ENCODE data around the gene SLC25A19. TPM values are rescaled to one million over a fixed set of nuclear protein-coding genes. Genes with fewer than 3 reads are reported as not detected.
A peak's percentile ranks its signal among the peaks of the same experiment; 100 is the strongest.

SLC25A19 gene
- total and polyA plus RNA-seq, 10 of the 15 experiments (the other 5 are each of a cell fraction or from before 2014, with no cell fraction given), result 32.9 to 91.6 (median 53.7) TPM

DNA sequence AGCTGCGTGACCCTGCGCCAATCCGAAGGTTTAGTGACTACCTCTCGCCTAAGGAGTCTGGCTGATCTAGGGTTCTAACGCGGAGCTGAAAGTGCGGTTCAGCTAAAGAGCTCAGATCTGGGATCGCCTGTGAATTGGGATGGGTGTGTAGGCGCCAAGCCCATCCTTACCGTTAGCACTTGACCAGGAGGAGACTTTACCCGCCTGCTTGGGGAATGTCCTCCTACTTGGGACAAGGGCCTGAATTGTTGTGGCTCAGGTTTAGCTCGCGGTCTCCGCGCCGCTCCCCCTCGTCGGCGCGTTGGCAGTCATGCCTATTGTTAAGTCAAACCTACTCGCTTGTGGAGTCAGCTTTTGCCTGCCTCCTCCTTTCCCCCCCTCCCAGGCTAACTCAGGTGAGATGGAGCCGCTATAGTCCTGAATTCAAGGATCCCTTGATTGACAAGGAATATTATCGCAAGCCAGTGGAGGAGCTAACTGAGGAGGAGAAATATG, 27.1 kb downstream of the SLC25A19 start (continued):
- TF ChIP-seq, protein P1, sequence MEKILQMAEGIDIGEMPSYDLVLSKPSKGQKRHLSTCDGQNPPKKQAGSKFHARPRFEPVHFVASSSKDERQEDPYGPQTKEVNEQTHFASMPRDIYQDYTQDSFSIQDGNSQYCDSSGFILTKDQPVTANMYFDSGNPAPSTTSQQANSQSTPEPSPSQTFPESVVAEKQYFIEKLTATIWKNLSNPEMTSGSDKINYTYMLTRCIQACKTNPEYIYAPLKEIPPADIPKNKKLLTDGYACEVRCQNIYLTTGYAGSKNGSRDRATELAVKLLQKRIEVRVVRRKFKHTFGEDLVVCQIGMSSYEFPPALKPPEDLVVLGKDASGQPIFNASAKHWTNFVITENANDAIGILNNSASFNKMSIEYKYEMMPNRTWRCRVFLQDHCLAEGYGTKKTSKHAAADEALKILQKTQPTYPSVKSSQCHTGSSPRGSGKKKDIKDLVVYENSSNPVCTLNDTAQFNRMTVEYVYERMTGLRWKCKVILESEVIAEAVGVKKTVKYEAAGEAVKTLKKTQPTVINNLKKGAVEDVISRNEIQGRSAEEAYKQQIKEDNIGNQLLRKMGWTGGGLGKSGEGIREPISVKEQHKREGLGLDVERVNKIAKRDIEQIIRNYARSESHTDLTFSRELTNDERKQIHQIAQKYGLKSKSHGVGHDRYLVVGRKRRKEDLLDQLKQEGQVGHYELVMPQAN (conservative IDR thresholded peaks at IDR 0.05), result no peak
- TF ChIP-seq, protein P2, sequence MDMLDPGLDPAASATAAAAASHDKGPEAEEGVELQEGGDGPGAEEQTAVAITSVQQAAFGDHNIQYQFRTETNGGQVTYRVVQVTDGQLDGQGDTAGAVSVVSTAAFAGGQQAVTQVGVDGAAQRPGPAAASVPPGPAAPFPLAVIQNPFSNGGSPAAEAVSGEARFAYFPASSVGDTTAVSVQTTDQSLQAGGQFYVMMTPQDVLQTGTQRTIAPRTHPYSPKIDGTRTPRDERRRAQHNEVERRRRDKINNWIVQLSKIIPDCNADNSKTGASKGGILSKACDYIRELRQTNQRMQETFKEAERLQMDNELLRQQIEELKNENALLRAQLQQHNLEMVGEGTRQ (IDR thresholded peaks at IDR 0.05; ENCODE audit: borderline replicate concordance, low read depth, low read length), result no peak
- TF ChIP-seq, protein P3, sequence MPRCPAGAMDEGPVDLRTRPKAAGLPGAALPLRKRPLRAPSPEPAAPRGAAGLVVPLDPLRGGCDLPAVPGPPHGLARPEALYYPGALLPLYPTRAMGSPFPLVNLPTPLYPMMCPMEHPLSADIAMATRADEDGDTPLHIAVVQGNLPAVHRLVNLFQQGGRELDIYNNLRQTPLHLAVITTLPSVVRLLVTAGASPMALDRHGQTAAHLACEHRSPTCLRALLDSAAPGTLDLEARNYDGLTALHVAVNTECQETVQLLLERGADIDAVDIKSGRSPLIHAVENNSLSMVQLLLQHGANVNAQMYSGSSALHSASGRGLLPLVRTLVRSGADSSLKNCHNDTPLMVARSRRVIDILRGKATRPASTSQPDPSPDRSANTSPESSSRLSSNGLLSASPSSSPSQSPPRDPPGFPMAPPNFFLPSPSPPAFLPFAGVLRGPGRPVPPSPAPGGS (IDR thresholded peaks at IDR 0.05; ENCODE audit: borderline replicate concordance, insufficient read depth, low read depth, low read length, poor library complexity, severe bottlenecking), result no peak

DNA sequence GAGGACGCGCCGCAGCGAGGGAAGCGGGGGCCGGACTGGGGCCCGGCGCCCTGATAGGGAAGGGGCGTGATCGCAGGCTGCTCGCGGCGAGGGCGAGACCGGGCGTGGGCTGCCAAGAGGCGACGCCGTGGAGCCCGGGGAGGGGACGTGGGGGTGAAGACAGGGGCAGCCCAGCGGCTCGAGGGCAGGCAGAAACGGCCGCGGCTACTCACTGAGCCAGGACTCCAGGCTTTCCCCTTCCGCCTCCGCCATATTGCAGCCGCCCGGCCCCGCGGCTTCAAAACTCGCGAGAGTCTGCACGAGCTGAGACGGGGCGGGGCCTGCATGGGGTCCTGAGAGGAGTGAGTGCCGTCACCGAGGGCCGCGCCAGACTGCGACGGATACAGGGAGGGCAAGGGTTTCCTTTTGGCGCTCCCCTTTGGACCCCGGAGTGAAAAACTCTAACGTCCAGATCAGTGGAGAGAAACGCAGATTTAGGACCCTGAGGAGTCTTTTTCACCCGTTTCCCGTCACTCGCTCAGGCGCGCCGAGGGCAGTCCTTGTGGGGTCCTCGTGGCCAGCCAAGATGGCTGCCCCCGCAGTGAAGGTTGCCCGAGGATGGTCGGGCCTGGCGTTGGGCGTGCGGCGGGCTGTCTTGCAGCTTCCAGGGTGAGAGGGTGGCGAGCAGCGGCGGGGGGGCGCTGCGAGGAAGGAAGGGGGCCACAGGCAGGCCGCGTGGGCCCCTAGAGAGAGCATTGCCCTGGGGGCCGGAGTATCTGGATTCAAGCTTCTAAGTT, 27.7 kb downstream of the SLC25A19 start, which contains the start of the genes GGA3 and MRPS7:
Gene GGA3 (minus strand): TSS at position 271 of the 776 bp plus-strand sequence. CDS start 19 bp downstream, at position 252.
Gene MRPS7 (plus strand): TSS at position 544 of the 776 bp plus-strand sequence. CDS start 22 bp downstream, at position 566.
- in situ Hi-C loops (cut with MboI), result no loop called here
- under 1% methylated on average over 53 of the region's 69 CpGs for WGBS (ENCODE audit: insufficient coverage, insufficient replicate concordance, low lambda C conversion rate, missing lambda C conversion rate)
- CTCF ChIA-PET, result interaction anchor here (0.5 to 4.8 kb wide), 17 partner anchors 10 to 373 kb away, joined by 3 to 58 read pairs (median 4); partner anchors contain the start of genes MIF4GD, SLC25A19 and TMEM94
- Histone ChIP-seq H3K27me3 (replicated peaks in 1 of 2; ENCODE audit: control insufficient read depth in 2 of 2, insufficient read depth in 2 of 2, low read length in 1 of 2) (no peaks in the 10 kb centered on the region), H3K27ac (ENCODE audit: control insufficient read depth, insufficient read depth) (peak within 1 kb of the TSS; percentile 99), H3K4me2 (ENCODE audit: control insufficient read depth, insufficient read depth) (peak within 1 kb of the TSS; percentile 95), H3K9me3 (replicated peaks; ENCODE audit: control insufficient read depth, insufficient read depth, low read length) (no peaks in the 10 kb centered on the region), H4K20me1 (ENCODE audit: control insufficient read depth, insufficient read depth) (no peaks in the 10 kb centered on the region), H3K4me1 (ENCODE audit: control insufficient read depth, insufficient read depth, low read length) (peaks cover 9% of the 10 kb centered on the region), H3K79me2 (ENCODE audit: control insufficient read depth, insufficient read depth, low read length) (peaks cover 55% of the 10 kb centered on the region), H3K4me3 (peak within 1 kb of the TSS; percentile 86), H2AFZ (ENCODE audit: control insufficient read depth, low read depth, low read length) (peak within 1 kb of the TSS; percentile 97), H3K36me3 (ENCODE audit: control insufficient read depth in 2 of 2, insufficient read depth in 2 of 2, low read length in 1 of 2) (peaks cover 6 to 10% of the 10 kb centered on the region in 2 experiments), H3K9ac (ENCODE audit: control insufficient read depth, insufficient read depth, low read length) (peak within 1 kb of the TSS; percentile 100)
- BruUV-seq (replicated peaks), result no TSS peak
- FAIRE-seq (peak; percentile 85), ATAC-seq (peak; percentile 96), DNase-seq (ENCODE audit: low read depth, low spot score) (peak; percentile 75)
- SMC1A ChIA-PET (ENCODE audit: uncharacterized antibody, unreplicated experiment), result interaction anchor here (0.8 to 5.0 kb wide), 16 partner anchors 9 to 151 kb away, joined by 3 to 62 read pairs (median 4); partner anchors contain the start of genes GRB2, MIF4GD, NUP85 and SLC25A19
- RAD21 ChIA-PET (ENCODE audit: unreplicated experiment), result interaction anchor here (0.7 to 3.5 kb wide), 12 partner anchors 10 to 300 kb away, joined by 3 to 43 read pairs (median 4); partner anchors contain the start of genes GRB2, MIF4GD, NUP85 and SLC25A19
- intact Hi-C loops (cut with micrococcal nuclease; ENCODE audit: unreplicated experiment), result loop anchor here (10.0 kb wide), 1 partner anchor 253 kb away; the partner anchor contains the start of genes CASKIN2 and TSEN54
- POLR2A ChIA-PET, result interaction anchor here (0.5 to 4.8 kb wide), 12 partner anchors 10 to 427 kb away, joined by 3 to 81 read pairs (median 5); partner anchors contain the start of genes ARMC7, MIF4GD and SLC25A19
- peak; percentile 95 for TF ChIP-seq CBFB (IDR thresholded peaks at IDR 0.05; ENCODE audit: low read depth)
- no peak for TF ChIP-seq RAD21 (IDR thresholded peaks at IDR 0.05; ENCODE audit: insufficient read depth, low read depth, low read length)
- TF ChIP-seq CREM (IDR thresholded peaks at IDR 0.05; ENCODE audit: low read depth), result peak; percentile 76
- TF ChIP-seq POLR2AphosphoS2 (IDR thresholded peaks at IDR 0.05; ENCODE audit: low read depth, low read length), result peak; percentile 71
- TF ChIP-seq BCL11A (IDR thresholded peaks at IDR 0.05; ENCODE audit: low read depth, low read length), result no peak
- TF ChIP-seq HDAC6 (IDR thresholded peaks at IDR 0.05; ENCODE audit: unreplicated experiment), result peak; percentile 48
- TF ChIP-seq, protein P4, sequence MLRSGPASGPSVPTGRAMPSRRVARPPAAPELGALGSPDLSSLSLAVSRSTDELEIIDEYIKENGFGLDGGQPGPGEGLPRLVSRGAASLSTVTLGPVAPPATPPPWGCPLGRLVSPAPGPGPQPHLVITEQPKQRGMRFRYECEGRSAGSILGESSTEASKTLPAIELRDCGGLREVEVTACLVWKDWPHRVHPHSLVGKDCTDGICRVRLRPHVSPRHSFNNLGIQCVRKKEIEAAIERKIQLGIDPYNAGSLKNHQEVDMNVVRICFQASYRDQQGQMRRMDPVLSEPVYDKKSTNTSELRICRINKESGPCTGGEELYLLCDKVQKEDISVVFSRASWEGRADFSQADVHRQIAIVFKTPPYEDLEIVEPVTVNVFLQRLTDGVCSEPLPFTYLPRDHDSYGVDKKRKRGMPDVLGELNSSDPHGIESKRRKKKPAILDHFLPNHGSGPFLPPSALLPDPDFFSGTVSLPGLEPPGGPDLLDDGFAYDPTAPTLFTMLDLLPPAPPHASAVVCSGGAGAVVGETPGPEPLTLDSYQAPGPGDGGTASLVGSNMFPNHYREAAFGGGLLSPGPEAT (IDR thresholded peaks at IDR 0.05; ENCODE audit: low read depth), result peak; percentile 97
- TF ChIP-seq, protein P1 (conservative IDR thresholded peaks at IDR 0.05), result peak; percentile 73

All from GM12878 (cell line).